GM23338 (cell line): Measurements from ENCODE around the gene GRAMD2B. TPM values are rescaled to one million over a fixed set of nuclear protein-coding genes. Genes with fewer than 3 reads are reported as not detected.

ENCODE experiments used
- ATAC-seq: fragments of 200-7000 bp; cut with Tn5 transposase; 3 replicates; pipeline ENCODE4 v1.9.1; 2020
- DNase-seq: peaks from one replicate; pipeline ENCODE4 v3.0.0-alpha.2; 2015; ENCODE audit warnings: low spot score
- H2AFZ ChIP-seq: fragments of 200-600 bp; sonication (generic); 2 replicates; pipeline ENCODE4 v1.8.0; 2016; ENCODE audit warnings: antibody characterized with exemption, mild to moderate bottlenecking, moderate library complexity
- H3F3A ChIP-seq: fragments of 200-600 bp; sonication (generic); replicated peaks from 2 replicates; pipeline ENCODE4 v1.8.0; 2017; ENCODE audit warnings: antibody characterized with exemption, mixed run types, low read depth
- H3K27ac ChIP-seq: fragments of 200-600 bp; sonication (generic); 2 replicates; pipeline ENCODE4 v1.6.1; 2016; ENCODE audit warnings: low read depth
- H3K27me3 ChIP-seq: fragments of 200-600 bp; sonication (generic); 2 replicates; pipeline ENCODE4 v1.8.0; 2016; ENCODE audit warnings: mild to moderate bottlenecking, mixed run types, moderate library complexity; ENCODE audit not compliant: insufficient read depth
- H3K36me3 ChIP-seq: fragments of 200-600 bp; sonication (generic); 2 replicates; pipeline ENCODE4 v1.8.0; 2016; ENCODE audit warnings: mild to moderate bottlenecking; ENCODE audit not compliant: insufficient read depth
- H3K4me1 ChIP-seq: fragments of 200-600 bp; sonication (generic); 2 replicates; pipeline ENCODE4 v1.8.0; 2016; ENCODE audit warnings: mild to moderate bottlenecking, moderate library complexity; ENCODE audit not compliant: insufficient read depth
- H3K4me2 ChIP-seq: fragments of 200-600 bp; sonication (generic); 2 replicates; pipeline ENCODE4 v1.7.1; 2017; ENCODE audit warnings: mixed run types
- H3K4me3 ChIP-seq: fragments of 200-600 bp; sonication (generic); 2 replicates; pipeline ENCODE4 v1.6.1; 2016; ENCODE audit warnings: mixed run types
- H3K79me2 ChIP-seq: fragments of 200-600 bp; sonication (generic); replicated peaks from 2 replicates; pipeline ENCODE4 v1.8.0; 2017; ENCODE audit warnings: mild to moderate bottlenecking; ENCODE audit not compliant: insufficient read depth
- H3K9me2 ChIP-seq: fragments of 200-600 bp; sonication (generic); 2 replicates; pipeline ENCODE4 v1.8.0; 2017; ENCODE audit not compliant: insufficient read depth
- H4K20me1 ChIP-seq: fragments of 200-600 bp; sonication (generic); replicated peaks from 2 replicates; pipeline ENCODE4 v1.8.0; 2017; ENCODE audit warnings: mild to moderate bottlenecking; ENCODE audit not compliant: insufficient read depth
- H3K27ac Mint-ChIP-seq: 2 replicates; pipeline ENCODE4 v1.8.0; 2020; ENCODE audit warnings: inconsistent platforms, mild to moderate bottlenecking, moderate library complexity, mixed read lengths
- H3K27me3 Mint-ChIP-seq: 3 replicates; pipeline ENCODE4 v1.8.0; 2022; ENCODE audit warnings: low read depth, mild to moderate bottlenecking, moderate library complexity, mixed read lengths, inconsistent platforms; ENCODE audit not compliant: insufficient read depth, poor library complexity
- H3K36me3 Mint-ChIP-seq: 3 replicates; pipeline ENCODE4 v1.8.0; 2021; ENCODE audit warnings: low read depth, mild to moderate bottlenecking, inconsistent platforms, moderate library complexity, mixed read lengths
- H3K4me1 Mint-ChIP-seq: 3 replicates; pipeline ENCODE4 v1.8.0; 2020; ENCODE audit warnings: mild to moderate bottlenecking, inconsistent platforms, mixed read lengths
- H3K4me3 Mint-ChIP-seq: 3 replicates; pipeline ENCODE4 v1.8.0; 2021; ENCODE audit warnings: moderate library complexity, mild to moderate bottlenecking, inconsistent platforms, mixed read lengths
- H3K9me3 Mint-ChIP-seq: 3 replicates; pipeline ENCODE4 v1.8.0; 2020; ENCODE audit warnings: moderate library complexity, mild to moderate bottlenecking, inconsistent platforms, mixed read lengths
- CREB1 ChIP-seq: fragments of 250-450 bp; sonication (Bioruptor Pico); IDR thresholded peaks from 2 replicates; pipeline ENCODE4 v1.5.0; 2020; ENCODE audit warnings: low read depth, mild to moderate bottlenecking, moderate library complexity
- EZH2 ChIP-seq: fragments of 200-600 bp; sonication (generic); IDR thresholded peaks from one replicate; pipeline ENCODE4 v1.8.0; 2017; ENCODE audit warnings: antibody characterized with exemption, mild to moderate bottlenecking, low read depth; ENCODE audit not compliant: unreplicated experiment
- EZH2phosphoT487 ChIP-seq: fragments of 200-600 bp; sonication (generic); IDR thresholded peaks from one replicate; pipeline ENCODE4 v1.8.1; 2018; ENCODE audit warnings: antibody characterized with exemption; ENCODE audit not compliant: unreplicated experiment
- JUNB ChIP-seq: IDR thresholded peaks from one replicate; pipeline ENCODE4 v1.6.1; 2016; ENCODE audit warnings: antibody characterized with exemption; ENCODE audit not compliant: unreplicated experiment
- NANOG ChIP-seq: IDR thresholded peaks from 2 replicates; pipeline ENCODE4 v1.6.1; 2016; ENCODE audit warnings: antibody characterized with exemption, borderline replicate concordance
- STAT1 ChIP-seq: IDR thresholded peaks from one replicate; pipeline ENCODE4 v1.6.1; 2016; ENCODE audit warnings: antibody characterized with exemption; ENCODE audit not compliant: unreplicated experiment
- polyA plus RNA-seq: library from polyadenylated mRNA; unstranded; fragments of >200 nt; fragmentation: Nextera tagmentation; extraction: Ambion mirVana; gene quantifications from 2 replicates; pipeline ENCODE4 v1.2.1, GENCODE V29; 2016
- total RNA-seq: library from RNA; depleted of rRNA; stranded (reverse); fragments of >200 nt; shearing (Covaris generic); gene quantifications from 2 replicates; pipeline ENCODE4 v1.2.3, GENCODE V29; 2014
- TF ChIP-seq, protein P1 (sequence below): IDR thresholded peaks from 2 replicates; pipeline ENCODE4 v1.6.1; 2016; ENCODE audit warnings: antibody characterized with exemption
- TF ChIP-seq, protein P2 (sequence below): IDR thresholded peaks from one replicate; pipeline ENCODE4 v1.6.1; 2018; ENCODE audit warnings: antibody characterized with exemption; ENCODE audit not compliant: unreplicated experiment
- TF ChIP-seq, protein P3 (sequence below): fragments of 250-450 bp; sonication (Bioruptor Pico); IDR thresholded peaks from 2 replicates; pipeline ENCODE4 v1.5.0; 2020; ENCODE audit warnings: mild to moderate bottlenecking, moderate library complexity

Gene GRAMD2B
- total and polyA plus RNA-seq, 2 experiments from 2014 or later, result 9.7 to 16.9 TPM

DNA sequence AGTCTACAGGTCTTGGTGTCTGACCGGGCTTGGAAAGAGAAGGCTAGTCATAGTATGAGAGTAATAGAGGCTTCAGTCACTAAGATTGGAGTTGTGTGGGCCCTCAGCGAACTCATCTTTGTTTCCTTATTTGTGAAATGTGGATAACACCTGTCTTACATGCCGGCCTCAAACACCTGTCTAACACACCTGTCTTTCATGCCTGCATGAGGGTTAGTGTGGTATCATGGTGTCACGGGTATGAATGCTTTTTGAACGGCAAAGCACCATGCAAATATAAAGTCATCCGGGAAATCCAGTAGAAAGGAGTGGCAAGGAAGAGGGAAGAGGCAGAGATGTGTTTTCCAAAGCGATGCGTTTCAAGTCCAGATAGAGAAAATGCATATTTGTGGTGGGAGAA, 25.5 kb downstream of the GRAMD2B start:
- DNase-seq (no peak), ATAC-seq (no peak)
- H3K27me3 Mint-ChIP-seq, result peaks cover 7% of the 10 kb centered on the region
- Histone ChIP-seq H3K27me3 (no peaks in the 10 kb centered on the region), H3K4me2 (no peak overlapping the region), H3K36me3 (no peaks in the 10 kb centered on the region), H3K27ac (no peak overlapping the region), H4K20me1 (0 out of 2 replicates have a peak, but pooled peaks cover 4% of the 10 kb centered on the region), H2AFZ (no peak overlapping the region), H3K4me1 (peaks cover 3% of the 10 kb centered on the region; the same call in 1 of the 2 replicates), H3K9me2 (0 out of 2 replicates have a peak, but pooled peaks cover 3% of the 10 kb centered on the region), H3K4me3 (no peak overlapping the region), H3K79me2 (peaks cover 4% of the 10 kb centered on the region; the same call in 1 of the 2 replicates), H3F3A (no peaks in the 10 kb centered on the region)
- no peaks in the 10 kb centered on the region for H3K9me3 Mint-ChIP-seq
- TF ChIP-seq NANOG, result no peak
- TF ChIP-seq, protein P1, sequence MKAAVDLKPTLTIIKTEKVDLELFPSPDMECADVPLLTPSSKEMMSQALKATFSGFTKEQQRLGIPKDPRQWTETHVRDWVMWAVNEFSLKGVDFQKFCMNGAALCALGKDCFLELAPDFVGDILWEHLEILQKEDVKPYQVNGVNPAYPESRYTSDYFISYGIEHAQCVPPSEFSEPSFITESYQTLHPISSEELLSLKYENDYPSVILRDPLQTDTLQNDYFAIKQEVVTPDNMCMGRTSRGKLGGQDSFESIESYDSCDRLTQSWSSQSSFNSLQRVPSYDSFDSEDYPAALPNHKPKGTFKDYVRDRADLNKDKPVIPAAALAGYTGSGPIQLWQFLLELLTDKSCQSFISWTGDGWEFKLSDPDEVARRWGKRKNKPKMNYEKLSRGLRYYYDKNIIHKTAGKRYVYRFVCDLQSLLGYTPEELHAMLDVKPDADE, result no peak
- no peak for TF ChIP-seq STAT1
- TF ChIP-seq JUNB, result no peak
- no peak for TF ChIP-seq EZH2phosphoT487
- TF ChIP-seq CREB1, result no peak
- TF ChIP-seq EZH2, result no peak
- TF ChIP-seq, protein P2, sequence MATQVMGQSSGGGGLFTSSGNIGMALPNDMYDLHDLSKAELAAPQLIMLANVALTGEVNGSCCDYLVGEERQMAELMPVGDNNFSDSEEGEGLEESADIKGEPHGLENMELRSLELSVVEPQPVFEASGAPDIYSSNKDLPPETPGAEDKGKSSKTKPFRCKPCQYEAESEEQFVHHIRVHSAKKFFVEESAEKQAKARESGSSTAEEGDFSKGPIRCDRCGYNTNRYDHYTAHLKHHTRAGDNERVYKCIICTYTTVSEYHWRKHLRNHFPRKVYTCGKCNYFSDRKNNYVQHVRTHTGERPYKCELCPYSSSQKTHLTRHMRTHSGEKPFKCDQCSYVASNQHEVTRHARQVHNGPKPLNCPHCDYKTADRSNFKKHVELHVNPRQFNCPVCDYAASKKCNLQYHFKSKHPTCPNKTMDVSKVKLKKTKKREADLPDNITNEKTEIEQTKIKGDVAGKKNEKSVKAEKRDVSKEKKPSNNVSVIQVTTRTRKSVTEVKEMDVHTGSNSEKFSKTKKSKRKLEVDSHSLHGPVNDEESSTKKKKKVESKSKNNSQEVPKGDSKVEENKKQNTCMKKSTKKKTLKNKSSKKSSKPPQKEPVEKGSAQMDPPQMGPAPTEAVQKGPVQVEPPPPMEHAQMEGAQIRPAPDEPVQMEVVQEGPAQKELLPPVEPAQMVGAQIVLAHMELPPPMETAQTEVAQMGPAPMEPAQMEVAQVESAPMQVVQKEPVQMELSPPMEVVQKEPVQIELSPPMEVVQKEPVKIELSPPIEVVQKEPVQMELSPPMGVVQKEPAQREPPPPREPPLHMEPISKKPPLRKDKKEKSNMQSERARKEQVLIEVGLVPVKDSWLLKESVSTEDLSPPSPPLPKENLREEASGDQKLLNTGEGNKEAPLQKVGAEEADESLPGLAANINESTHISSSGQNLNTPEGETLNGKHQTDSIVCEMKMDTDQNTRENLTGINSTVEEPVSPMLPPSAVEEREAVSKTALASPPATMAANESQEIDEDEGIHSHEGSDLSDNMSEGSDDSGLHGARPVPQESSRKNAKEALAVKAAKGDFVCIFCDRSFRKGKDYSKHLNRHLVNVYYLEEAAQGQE, result no peak
- TF ChIP-seq, protein P3, sequence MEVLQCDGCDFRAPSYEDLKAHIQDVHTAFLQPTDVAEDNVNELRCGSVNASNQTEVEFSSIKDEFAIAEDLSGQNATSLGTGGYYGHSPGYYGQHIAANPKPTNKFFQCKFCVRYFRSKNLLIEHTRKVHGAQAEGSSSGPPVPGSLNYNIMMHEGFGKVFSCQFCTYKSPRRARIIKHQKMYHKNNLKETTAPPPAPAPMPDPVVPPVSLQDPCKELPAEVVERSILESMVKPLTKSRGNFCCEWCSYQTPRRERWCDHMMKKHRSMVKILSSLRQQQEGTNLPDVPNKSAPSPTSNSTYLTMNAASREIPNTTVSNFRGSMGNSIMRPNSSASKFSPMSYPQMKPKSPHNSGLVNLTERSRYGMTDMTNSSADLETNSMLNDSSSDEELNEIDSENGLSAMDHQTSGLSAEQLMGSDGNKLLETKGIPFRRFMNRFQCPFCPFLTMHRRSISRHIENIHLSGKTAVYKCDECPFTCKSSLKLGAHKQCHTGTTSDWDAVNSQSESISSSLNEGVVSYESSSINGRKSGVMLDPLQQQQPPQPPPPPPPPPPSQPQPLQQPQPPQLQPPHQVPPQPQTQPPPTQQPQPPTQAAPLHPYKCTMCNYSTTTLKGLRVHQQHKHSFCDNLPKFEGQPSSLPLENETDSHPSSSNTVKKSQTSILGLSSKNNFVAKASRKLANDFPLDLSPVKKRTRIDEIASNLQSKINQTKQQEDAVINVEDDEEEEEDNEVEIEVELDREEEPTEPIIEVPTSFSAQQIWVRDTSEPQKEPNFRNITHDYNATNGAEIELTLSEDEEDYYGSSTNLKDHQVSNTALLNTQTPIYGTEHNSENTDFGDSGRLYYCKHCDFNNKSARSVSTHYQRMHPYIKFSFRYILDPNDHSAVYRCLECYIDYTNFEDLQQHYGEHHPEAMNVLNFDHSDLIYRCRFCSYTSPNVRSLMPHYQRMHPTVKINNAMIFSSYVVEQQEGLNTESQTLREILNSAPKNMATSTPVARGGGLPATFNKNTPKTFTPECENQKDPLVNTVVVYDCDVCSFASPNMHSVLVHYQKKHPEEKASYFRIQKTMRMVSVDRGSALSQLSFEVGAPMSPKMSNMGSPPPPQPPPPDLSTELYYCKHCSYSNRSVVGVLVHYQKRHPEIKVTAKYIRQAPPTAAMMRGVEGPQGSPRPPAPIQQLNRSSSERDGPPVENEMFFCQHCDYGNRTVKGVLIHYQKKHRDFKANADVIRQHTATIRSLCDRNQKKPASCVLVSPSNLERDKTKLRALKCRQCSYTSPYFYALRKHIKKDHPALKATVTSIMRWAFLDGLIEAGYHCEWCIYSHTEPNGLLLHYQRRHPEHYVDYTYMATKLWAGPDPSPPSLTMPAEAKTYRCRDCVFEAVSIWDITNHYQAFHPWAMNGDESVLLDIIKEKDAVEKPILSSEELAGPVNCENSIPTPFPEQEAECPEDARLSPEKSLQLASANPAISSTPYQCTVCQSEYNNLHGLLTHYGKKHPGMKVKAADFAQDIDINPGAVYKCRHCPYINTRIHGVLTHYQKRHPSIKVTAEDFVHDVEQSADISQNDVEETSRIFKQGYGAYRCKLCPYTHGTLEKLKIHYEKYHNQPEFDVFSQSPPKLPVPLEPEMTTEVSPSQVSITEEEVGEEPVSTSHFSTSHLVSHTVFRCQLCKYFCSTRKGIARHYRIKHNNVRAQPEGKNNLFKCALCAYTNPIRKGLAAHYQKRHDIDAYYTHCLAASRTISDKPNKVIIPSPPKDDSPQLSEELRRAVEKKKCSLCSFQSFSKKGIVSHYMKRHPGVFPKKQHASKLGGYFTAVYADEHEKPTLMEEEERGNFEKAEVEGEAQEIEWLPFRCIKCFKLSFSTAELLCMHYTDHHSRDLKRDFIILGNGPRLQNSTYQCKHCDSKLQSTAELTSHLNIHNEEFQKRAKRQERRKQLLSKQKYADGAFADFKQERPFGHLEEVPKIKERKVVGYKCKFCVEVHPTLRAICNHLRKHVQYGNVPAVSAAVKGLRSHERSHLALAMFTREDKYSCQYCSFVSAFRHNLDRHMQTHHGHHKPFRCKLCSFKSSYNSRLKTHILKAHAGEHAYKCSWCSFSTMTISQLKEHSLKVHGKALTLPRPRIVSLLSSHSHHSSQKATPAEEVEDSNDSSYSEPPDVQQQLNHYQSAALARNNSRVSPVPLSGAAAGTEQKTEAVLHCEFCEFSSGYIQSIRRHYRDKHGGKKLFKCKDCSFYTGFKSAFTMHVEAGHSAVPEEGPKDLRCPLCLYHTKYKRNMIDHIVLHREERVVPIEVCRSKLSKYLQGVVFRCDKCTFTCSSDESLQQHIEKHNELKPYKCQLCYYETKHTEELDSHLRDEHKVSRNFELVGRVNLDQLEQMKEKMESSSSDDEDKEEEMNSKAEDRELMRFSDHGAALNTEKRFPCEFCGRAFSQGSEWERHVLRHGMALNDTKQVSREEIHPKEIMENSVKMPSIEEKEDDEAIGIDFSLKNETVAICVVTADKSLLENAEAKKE (CRISPR knock-in tag), result no peak
- H3K4me3 Mint-ChIP-seq, result no peak overlapping the region
- peaks cover 9% of the 10 kb centered on the region for H3K4me1 Mint-ChIP-seq
- peaks cover 21% of the 10 kb centered on the region for H3K36me3 Mint-ChIP-seq
- no peak overlapping the region for H3K27ac Mint-ChIP-seq
